Kidney (tissue), 14 donors: ENCODE data around the gene VDAC2. TPM values are rescaled to one million over a fixed set of nuclear protein-coding genes. Genes with fewer than 3 reads are reported as not detected.
"Not testable (repeated sequence)": the region's sequence is repeated elsewhere in the genome, so short reads cannot be mapped to it uniquely, and the experiment has no call there.

Source experiments
- DNase-seq, 5 donors: peaks; one replicate each; pipeline ENCODE4 v3.0.0-alpha.2; 2013 to 2020
- FAIRE-seq: peaks from 2 replicates; lab custom pipeline; 2012; peaks lifted over from hg19 to GRCh38; lab: Jason Lieb, UNC
- H3K27ac ChIP-seq, 2 donors: one replicate each; pipeline ENCODE4 v1.7.0; 2013; ENCODE audit warnings: low read depth in 2 of 2, low read length in 2 of 2, inconsistent platforms in 1 of 2
- H3K27me3 ChIP-seq: one replicate; pipeline ENCODE4 v1.7.1; 2013; ENCODE audit warnings: low read length, inconsistent platforms; ENCODE audit not compliant: control insufficient read depth, insufficient read depth
- H3K36me3 ChIP-seq, 3 donors: one replicate each; pipeline versions ENCODE4 v1.7.0 to v1.7.1; 2013; ENCODE audit warnings: low read length in 3 of 3, control low read depth in 1 of 3, inconsistent platforms in 1 of 3; ENCODE audit not compliant: insufficient read depth in 3 of 3, control insufficient read depth in 2 of 3
- H3K4me1 ChIP-seq, 3 donors: one replicate each; pipeline versions ENCODE4 v1.7.0 to v1.7.1; 2013; ENCODE audit warnings: low read length in 3 of 3, inconsistent platforms in 1 of 3, low read depth in 1 of 3; ENCODE audit not compliant: control insufficient read depth in 2 of 3, insufficient read depth in 2 of 3
- H3K4me3 ChIP-seq, 3 donors: one replicate each; pipeline versions ENCODE4 v1.7.0 to v1.8.1; 2013; ENCODE audit warnings: low read length in 3 of 3, control low read depth in 1 of 3, inconsistent platforms in 1 of 3
- H3K9ac ChIP-seq, 3 donors: one replicate each; pipeline versions ENCODE4 v1.7.0 to v1.7.1; 2013; ENCODE audit warnings: low read length in 3 of 3, control low read depth in 1 of 3, inconsistent platforms in 1 of 3
- H3K9me3 ChIP-seq, 3 donors: one replicate each; pipeline versions ENCODE4 v1.7.0 to v1.7.1; 2013; ENCODE audit warnings: low read length in 3 of 3, control low read depth in 1 of 3, inconsistent platforms in 1 of 3; ENCODE audit not compliant: control insufficient read depth in 2 of 3, insufficient read depth in 1 of 3
- CTCF ChIP-seq: IDR thresholded peaks from 3 replicates; pipeline ENCODE4 v1.5.1; 2012; ENCODE audit warnings: mild to moderate bottlenecking, moderate library complexity, borderline replicate concordance; ENCODE audit not compliant: insufficient read depth; ENCODE audit errors: extremely low read depth
- intact Hi-C: fragments of 100-400 bp; cut with DNase I; formaldehyde crosslinking; loops from one replicate; pipeline ENCODE4 v1.11.1; 2022
- polyA plus RNA-seq: library from polyadenylated mRNA; stranded (reverse); fragments of 350-450 nt; fragmentation: Illumina TruSeq; extraction: RNeasy Lipid Tissue Mini Kit (QIAGEN cat#74804); gene quantifications from one replicate; pipeline ENCODE4 v1.2.3, GENCODE V29; 2014; ENCODE audit warnings: low read depth, low replicate concordance; ENCODE audit not compliant: insufficient read depth
- total RNA-seq: library from RNA; stranded (reverse); fragmentation: NEBNext Ultra II Directional; extraction: Animal tissue kit (Norgen Biotek cat#: 25700); gene quantifications from one replicate; pipeline ENCODE4 v1.2.1, GENCODE V29; 2021
- donor health status: control.
- donor health status: control.
- donor health status: control.
- donor health status: control.
- donor health status: control.
- donor health status: DM: yes; HTN: yes; CAD: no.
- donor health status: Normal renal cell carcinoma (clear cell type).

Gene VDAC2
- total and polyA plus RNA-seq, 2 donors from 2014 or later, result 128 to 211 TPM

- Histone ChIP-seq H3K4me3 (no peak overlapping the region), H3K9me3 (no peaks in the 10 kb centered on the region), H3K27me3 (no peaks in the 10 kb centered on the region), H3K27ac (no peak overlapping the region), H3K36me3 (no peaks in the 10 kb centered on the region), H3K9ac (no peak overlapping the region), H3K4me1 (no peaks in the 10 kb centered on the region)
- FAIRE-seq, result no peak
- no peak for DNase-seq
- no peak for TF ChIP-seq CTCF
- intact Hi-C loops, result no loop called here
Observed at GRCh38 chr10:75201793-75202307, 8.7 kb upstream of the VDAC2 start.

DNA sequence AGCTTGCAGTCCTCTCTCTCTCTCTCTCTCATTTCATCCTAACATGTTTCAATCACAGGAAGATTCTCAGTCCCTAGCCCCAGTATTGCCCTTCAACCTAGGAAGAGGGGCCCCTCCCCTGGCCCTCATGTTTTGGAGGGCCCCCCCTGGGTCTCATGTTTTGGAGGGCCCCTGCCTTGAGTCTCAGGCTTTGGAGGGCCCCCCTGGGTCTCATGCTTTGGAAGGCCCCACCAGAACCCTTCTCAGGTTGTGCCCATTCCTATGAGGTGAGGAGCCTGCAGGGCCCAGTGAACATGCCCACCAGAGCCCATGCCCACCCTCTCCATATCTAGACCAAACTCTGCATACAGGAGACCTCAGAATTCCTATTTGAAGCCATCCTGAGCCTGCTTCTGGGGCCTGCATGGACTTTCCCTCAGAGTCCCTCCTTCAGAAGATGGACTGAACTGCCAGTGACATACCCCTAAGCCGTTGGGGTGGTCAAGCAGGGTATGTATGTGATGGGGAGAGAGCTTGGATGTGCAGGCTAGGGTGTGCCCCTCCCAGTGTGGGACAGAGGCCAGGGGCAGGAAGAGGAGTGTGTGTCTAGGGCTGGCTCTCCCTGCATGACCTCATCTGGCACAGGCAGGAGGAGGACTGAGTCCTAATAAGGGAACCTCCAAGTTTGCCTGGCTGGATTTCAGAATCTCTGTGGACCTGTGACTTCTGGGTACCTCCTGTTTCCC, 8.1 kb upstream of the VDAC2 start:
- H3K36me3 ChIP-seq, result no peaks in the 10 kb centered on the region
- H3K9ac ChIP-seq, result no peak overlapping the region
- no peak overlapping the region for H3K27ac ChIP-seq
- TF ChIP-seq CTCF, result no peak
- no peaks in the 10 kb centered on the region for H3K27me3 ChIP-seq
- no peaks in the 10 kb centered on the region for H3K9me3 ChIP-seq
- H3K4me3 ChIP-seq, result no peak overlapping the region
- no peaks in the 10 kb centered on the region for H3K4me1 ChIP-seq
- FAIRE-seq (no peak), DNase-seq (no peak)
- intact Hi-C loops, result no loop called here

- peak in 1 of 5 donors; percentile 5 for DNase-seq
- intact Hi-C loops, H3K27ac ChIP-seq, FAIRE-seq, H3K9me3 ChIP-seq, H3K9ac ChIP-seq, H3K27me3 ChIP-seq, H3K36me3 ChIP-seq, H3K4me1 ChIP-seq, H3K4me3 ChIP-seq: not testable (repeated sequence)
Observed at GRCh38 chr10:75203046-75203620, 7.5 kb upstream of the VDAC2 start.

GRCh38 chr10:75203724-75204123, 6.9 kb upstream of the VDAC2 start:
- DNase-seq (peak in 1 of 5 donors; percentile 25), FAIRE-seq (no peak)
- no peaks in the 10 kb centered on the region for H3K4me1 ChIP-seq
- H3K36me3 ChIP-seq, result no peaks in the 10 kb centered on the region
- H3K9me3 ChIP-seq, result no peaks in the 10 kb centered on the region
- no peak overlapping the region for H3K27ac ChIP-seq
- TF ChIP-seq CTCF, result no peak
- H3K9ac ChIP-seq, result no peak overlapping the region
- no peaks in the 10 kb centered on the region for H3K27me3 ChIP-seq
- H3K4me3 ChIP-seq, result no peak overlapping the region
- intact Hi-C loops, result no loop called here
